Fibroblast of skin of right quadriceps (primary cell): Measurements from ENCODE around the gene NUP214.

Experiments used
- DNase-seq: peaks from one replicate; pipeline ENCODE4 v3.0.0-alpha.2; 2013

The NUP214 gene

DNA sequence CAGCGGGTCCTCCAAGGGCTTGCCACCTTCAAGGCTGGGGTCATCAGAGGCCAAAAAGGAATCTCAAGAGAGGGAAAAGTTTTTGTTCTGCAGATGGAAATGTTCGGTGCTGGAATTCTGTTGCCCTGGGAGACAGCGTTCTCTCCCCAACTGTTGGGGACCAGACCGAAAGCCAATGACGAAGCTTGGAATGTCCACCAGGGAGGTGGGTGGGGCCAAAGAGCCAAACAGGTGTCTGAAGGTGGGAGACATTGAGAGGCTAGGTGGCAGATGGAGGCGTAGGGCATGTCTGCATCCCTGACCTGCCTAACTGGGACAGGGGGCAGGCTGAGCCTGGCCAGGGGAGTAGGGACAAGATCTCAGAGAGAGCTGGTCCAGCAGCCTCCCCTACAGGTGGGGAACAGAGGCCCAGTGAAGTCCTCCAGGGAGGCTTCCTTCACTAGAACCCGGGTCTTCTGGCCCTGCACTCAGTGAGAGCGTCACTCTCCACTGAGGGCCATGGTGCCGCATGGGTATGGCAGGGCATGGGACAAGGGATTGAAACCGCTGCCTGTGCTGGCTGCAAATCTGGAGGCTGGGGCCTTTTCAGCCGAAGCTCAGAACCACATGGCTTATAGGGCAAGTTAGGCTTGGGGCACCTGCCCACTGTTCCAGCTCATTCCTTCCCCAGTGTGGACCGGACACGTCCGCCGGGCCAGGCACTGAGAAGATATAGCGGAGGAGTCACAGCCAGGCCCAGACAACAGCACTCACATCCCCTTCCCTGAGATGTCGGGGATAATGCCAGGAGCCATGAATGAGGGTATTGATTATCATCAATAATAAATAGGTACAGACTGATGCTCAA, 156.0 kb downstream of the NUP214 start:
- DNase-seq = no peak

DNA sequence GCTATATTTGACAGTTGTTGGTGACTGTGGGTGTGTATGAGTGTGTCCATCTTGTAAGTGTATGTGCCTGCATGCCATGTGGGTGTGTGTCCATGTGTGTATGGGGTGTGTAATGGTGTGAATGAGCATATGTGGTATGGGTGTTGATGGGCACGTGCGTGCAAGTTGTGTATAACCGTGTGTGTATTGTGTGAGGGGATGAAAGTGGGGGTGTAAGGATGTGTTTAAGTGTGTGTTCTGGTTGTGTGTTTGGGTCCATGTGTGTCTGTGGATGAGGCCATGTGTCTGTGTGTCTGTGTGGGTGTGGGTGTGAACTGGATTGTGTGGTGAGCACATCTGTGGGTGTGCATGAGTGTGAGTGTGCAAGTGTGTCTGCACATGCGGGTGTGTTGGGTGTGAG, 156.8 kb downstream of the NUP214 start:
- DNase-seq = no peak

- peak; percentile 16 for DNase-seq
These were observed 157.5 kb downstream of the NUP214 start for GRCh38 chr9:131282688-131283422.
